ENCODE results near the gene PAM16. TPM values are rescaled to one million over a fixed set of nuclear protein-coding genes. Genes with fewer than 3 reads are reported as not detected.
A peak's percentile ranks its signal among the peaks of the same experiment; 100 is the strongest.
"Not testable (repeated sequence)": the region's sequence is repeated elsewhere in the genome, so short reads cannot be mapped to it uniquely, and the experiment has no call there.

PAM16 gene
- total and polyA plus RNA-seq, 8 donors = 4.7 to 218 (median 52.1) TPM

DNA sequence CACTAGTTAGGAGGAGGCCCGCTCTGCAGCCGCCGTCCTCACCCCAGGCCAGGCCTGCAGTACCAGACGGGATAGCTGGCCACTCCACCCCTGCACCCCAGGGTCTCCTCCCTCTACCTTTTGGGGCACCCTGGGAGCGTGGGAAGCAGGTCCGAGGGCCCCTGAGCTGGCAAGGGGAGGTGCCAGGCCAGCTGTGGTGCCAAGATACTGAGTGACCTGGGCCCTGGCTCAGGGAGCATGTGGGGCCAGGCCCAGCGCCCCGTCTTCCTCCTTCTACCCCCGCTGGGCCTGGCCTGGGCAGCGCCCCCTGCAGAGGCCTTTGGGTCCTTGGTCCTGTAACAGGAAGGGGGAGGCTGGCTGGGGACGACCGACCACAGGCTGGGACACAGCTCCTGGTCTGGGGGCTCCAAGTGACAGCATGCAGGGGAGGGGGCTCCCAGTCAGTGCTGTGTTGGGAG is 13.0 kb downstream of the PAM16 start:
- Histone ChIP-seq H3K4me3 (no peak overlapping the region), H3K27me3 (no peaks in the 10 kb centered on the region), H3K4me1 (peaks cover 0 to 28% (median 21%) of the 10 kb centered on the region in 4 donors), H3K36me3 (peaks cover 34 to 82% (median 73%) of the 10 kb centered on the region in 4 donors), H3K9me3 (no peaks in the 10 kb centered on the region), H3K27ac (no peak overlapping the region)
- 76 to 92% (median 87%) methylated on average over 4 to 12 of the region's 12 CpGs for WGBS, 5 donors
- intact Hi-C loops (cut with DNase I; ENCODE audit: low total_unique reads) = no loop called here
- no peak for DNase-seq
- TF ChIP-seq, protein P1, sequence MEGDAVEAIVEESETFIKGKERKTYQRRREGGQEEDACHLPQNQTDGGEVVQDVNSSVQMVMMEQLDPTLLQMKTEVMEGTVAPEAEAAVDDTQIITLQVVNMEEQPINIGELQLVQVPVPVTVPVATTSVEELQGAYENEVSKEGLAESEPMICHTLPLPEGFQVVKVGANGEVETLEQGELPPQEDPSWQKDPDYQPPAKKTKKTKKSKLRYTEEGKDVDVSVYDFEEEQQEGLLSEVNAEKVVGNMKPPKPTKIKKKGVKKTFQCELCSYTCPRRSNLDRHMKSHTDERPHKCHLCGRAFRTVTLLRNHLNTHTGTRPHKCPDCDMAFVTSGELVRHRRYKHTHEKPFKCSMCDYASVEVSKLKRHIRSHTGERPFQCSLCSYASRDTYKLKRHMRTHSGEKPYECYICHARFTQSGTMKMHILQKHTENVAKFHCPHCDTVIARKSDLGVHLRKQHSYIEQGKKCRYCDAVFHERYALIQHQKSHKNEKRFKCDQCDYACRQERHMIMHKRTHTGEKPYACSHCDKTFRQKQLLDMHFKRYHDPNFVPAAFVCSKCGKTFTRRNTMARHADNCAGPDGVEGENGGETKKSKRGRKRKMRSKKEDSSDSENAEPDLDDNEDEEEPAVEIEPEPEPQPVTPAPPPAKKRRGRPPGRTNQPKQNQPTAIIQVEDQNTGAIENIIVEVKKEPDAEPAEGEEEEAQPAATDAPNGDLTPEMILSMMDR (IDR thresholded peaks at IDR 0.05) = no peak
- TF ChIP-seq POLR2AphosphoS5 (IDR thresholded peaks at IDR 0.05) = no peak

DNA sequence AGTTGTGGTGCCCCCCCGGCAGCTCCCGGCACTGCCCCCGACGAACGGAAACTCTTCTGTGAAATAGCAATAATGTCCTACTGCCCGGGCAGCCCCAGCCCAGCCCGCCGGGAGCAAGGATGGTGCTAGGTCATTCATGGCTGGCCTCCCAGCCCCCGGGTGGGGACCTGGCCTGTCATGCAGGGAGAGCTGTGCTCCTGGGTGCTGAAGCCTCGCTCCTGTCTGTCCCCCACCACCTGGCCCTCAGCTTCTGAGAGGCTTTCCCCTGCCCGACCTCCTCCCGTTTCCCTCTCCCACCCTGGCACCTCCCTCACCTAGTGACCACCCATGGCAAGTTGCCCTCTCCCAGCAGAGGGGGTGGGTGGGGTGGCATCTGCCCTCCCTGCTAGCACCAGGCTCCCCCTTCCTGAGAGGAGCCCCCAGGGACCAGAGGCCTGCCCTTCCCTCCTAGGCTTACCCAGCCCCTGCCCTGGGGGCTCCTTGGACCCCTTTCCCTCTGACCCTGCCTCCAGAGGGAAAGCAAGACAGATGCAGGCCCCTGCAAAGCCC is 13.5 kb downstream of the PAM16 start:
- no peak overlapping the region for H3K27ac ChIP-seq
- intact Hi-C loops (cut with DNase I; ENCODE audit: low total_unique reads) = no loop called here
- no peak overlapping the region for H3K4me3 ChIP-seq
- DNase-seq = no peak
- no peaks in the 10 kb centered on the region for H3K27me3 ChIP-seq
- WGBS, 5 donors = 81 to 88% (median 82%) methylated on average over 8 to 12 of the region's 12 CpGs
- peaks cover 34 to 80% (median 77%) of the 10 kb centered on the region in 4 donors for H3K36me3 ChIP-seq
- peaks cover 0 to 28% (median 19%) of the 10 kb centered on the region in 4 donors for H3K4me1 ChIP-seq
- no peak for TF ChIP-seq POLR2A (IDR thresholded peaks at IDR 0.05)
- TF ChIP-seq, protein P1 (IDR thresholded peaks at IDR 0.05) = no peak
- TF ChIP-seq POLR2AphosphoS5 (IDR thresholded peaks at IDR 0.05) = no peak
- no peak for TF ChIP-seq EP300 (IDR thresholded peaks at IDR 0.05)
- no peaks in the 10 kb centered on the region for H3K9me3 ChIP-seq

DNA sequence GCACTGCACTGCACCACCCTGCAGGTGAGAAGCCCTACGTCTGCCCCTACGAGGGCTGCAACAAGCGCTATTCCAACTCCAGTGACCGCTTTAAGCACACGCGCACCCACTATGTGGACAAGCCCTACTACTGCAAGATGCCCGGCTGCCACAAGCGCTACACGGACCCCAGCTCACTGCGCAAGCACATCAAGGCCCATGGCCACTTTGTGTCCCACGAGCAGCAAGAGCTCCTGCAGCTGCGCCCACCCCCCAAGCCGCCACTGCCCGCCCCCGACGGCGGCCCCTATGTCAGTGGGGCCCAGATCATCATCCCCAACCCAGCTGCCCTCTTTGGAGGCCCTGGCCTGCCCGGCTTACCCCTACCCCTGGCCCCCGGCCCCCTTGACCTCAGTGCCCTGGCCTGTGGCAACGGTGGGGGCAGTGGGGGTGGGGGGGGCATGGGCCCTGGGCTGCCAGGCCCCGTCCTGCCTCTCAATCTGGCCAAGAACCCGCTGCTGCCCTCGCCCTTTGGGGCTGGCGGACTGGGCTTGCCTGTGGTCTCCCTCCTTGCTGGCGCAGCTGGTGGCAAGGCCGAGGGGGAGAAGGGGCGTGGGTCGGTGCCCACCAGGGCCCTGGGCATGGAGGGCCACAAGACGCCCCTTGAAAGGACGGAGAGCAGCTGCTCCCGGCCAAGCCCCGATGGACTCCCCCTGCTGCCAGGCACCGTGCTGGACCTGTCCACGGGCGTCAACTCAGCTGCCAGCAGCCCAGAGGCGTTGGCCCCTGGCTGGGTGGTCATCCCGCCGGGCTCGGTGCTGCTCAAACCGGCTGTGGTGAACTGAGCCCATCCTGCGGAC is 14.2 kb downstream of the PAM16 start:
- no peak for DNase-seq
- intact Hi-C loops (cut with DNase I; ENCODE audit: low total_unique reads) = no loop called here
- Histone ChIP-seq H3K4me3 (no peak overlapping the region), H3K9me3 (no peaks in the 10 kb centered on the region), H3K36me3 (peaks cover 34 to 86% (median 78%) of the 10 kb centered on the region in 4 donors), H3K27me3 (no peaks in the 10 kb centered on the region), H3K4me1 (peaks cover 0 to 28% (median 18%) of the 10 kb centered on the region in 4 donors), H3K27ac (no peak overlapping the region)
- TF ChIP-seq POLR2AphosphoS5 (IDR thresholded peaks at IDR 0.05) = no peak
- TF ChIP-seq EP300 (IDR thresholded peaks at IDR 0.05) = no peak
- TF ChIP-seq, protein P1 (IDR thresholded peaks at IDR 0.05) = no peak
- TF ChIP-seq POLR2A (IDR thresholded peaks at IDR 0.05) = no peak
- 86 to 96% (median 90%) methylated on average over 14 to 41 of the region's 41 CpGs for WGBS, 5 donors

DNA sequence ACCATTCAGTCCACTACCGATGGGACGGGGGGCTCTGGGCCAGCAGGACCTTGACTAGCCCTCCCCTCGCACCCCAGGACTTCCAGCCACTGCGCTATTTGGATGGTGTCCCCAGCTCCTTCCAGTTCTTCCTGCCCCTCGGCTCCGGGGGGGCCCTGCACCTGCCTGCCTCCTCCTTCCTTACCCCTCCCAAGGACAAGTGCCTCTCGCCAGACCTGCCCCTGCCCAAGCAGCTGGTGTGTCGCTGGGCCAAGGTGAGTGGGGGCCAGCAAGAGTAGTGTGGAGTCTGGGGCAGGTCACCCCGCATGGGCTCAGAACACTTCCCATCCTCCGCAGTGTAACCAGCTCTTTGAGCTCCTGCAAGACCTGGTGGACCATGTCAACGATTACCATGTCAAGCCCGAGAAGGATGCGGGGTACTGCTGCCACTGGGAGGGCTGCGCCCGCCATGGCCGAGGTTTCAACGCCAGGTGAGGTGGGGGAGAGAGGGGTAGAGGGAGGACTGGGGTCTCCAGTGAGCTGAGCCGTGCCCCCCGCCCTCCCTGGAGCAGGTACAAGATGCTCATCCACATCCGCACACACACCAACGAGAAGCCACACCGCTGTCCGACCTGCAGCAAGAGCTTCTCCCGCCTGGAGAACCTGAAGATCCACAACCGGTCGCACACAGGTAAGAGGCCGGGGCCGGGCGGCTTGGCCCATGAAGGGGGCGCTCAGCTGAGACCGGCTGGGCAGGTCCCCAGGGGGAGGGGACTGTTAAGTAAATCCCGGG is 16.2 kb downstream of the PAM16 start:
- no peak overlapping the region for H3K27ac ChIP-seq
- no peak overlapping the region for H3K4me3 ChIP-seq
- TF ChIP-seq, protein P1 (IDR thresholded peaks at IDR 0.05) = no peak
- TF ChIP-seq EP300 (IDR thresholded peaks at IDR 0.05) (no peak), POLR2A (IDR thresholded peaks at IDR 0.05) (no peak), POLR2AphosphoS5 (IDR thresholded peaks at IDR 0.05) (no peak)
- WGBS, 5 donors = 76 to 85% (median 82%) methylated on average over 26 to 32 of the region's 32 CpGs
- no peaks in the 10 kb centered on the region for H3K27me3 ChIP-seq
- H3K36me3 ChIP-seq = peaks cover 31 to 74% (median 64%) of the 10 kb centered on the region in 4 donors
- DNase-seq = peak in 1 of 2 donors; percentile 29
- intact Hi-C loops (cut with DNase I; ENCODE audit: low total_unique reads) = no loop called here
- no peaks in the 10 kb centered on the region for H3K9me3 ChIP-seq
- H3K4me1 ChIP-seq = peaks cover under 1 to 18% (median 12%) of the 10 kb centered on the region in 4 donors

DNA sequence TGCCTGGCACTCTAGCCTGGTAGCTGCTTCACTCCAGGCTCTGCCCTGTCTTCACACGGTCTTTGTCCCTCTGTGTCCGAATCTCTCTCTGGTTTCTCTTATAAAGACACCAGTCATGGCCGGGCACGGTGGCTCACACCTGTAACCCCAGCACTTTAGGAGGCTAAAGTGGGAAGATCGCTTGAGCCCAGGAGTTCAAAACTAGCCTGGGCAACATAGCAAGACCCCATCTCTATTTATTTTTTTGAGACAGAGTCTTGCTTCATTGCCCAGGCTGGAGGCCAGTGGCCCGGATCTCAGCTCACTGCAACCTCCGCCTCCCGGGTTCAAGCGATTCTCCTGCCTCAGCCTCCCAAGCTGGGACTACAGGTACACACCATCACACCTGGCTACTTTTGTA is 17.4 kb downstream of the PAM16 start:
- H3K27me3 ChIP-seq; intact Hi-C loops (cut with DNase I; ENCODE audit: low total_unique reads); H3K4me3 ChIP-seq; H3K9me3 ChIP-seq; DNase-seq; H3K27ac ChIP-seq: not testable (repeated sequence)
- peaks cover 13 to 22% (median 17%) of the 10 kb centered on the region in 4 donors for H3K4me1 ChIP-seq
- WGBS, 5 donors = 84 to 93% (median 92%) methylated on average over 9 of the region's 9 CpGs
- H3K36me3 ChIP-seq = peaks cover 28 to 64% (median 53%) of the 10 kb centered on the region in 4 donors
